Measurements from ENCODE around the gene TAC3. TPM values are rescaled to one million over a fixed set of nuclear protein-coding genes. Genes with fewer than 3 reads are reported as not detected.
"Not testable (repeated sequence)": the region's sequence is repeated elsewhere in the genome, so short reads cannot be mapped to it uniquely, and the experiment has no call there.

TAC3 gene
- total RNA-seq, 2 donors from 2014 or later: 0.50 to 1.7 TPM

DNA sequence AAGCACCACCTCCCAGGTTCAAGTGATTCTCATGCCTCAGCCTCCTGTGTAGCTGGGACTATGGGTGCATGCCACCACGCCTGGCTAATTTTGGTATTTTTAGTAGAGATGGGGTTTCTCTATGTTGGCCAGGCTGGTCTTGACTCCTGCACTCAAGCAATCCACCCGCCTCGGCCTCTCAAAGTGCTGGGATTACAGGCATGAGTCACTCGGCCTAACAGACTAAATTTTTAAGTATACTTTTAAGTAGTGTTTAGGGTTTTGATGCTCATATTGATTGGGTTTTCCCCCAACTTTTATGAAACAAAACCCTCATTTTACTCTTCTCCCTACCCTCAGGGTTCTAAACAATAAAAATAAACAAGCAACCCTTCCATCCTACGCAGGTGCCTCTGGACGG lies 28.1 kb upstream of the TAC3 start:
- Mint-ChIP-seq H3K36me3 (peaks cover 5 to 10% of the 10 kb centered on the region in 2 donors), H3K27ac (peak overlapping the region in 1 of 2 donors; percentile 48), H3K9me3 (peaks cover 0 to 4% of the 10 kb centered on the region in 2 donors)
- ATAC-seq: no peak
- no peak for DNase-seq (ENCODE audit: low spot score in 2 of 2)

DNA sequence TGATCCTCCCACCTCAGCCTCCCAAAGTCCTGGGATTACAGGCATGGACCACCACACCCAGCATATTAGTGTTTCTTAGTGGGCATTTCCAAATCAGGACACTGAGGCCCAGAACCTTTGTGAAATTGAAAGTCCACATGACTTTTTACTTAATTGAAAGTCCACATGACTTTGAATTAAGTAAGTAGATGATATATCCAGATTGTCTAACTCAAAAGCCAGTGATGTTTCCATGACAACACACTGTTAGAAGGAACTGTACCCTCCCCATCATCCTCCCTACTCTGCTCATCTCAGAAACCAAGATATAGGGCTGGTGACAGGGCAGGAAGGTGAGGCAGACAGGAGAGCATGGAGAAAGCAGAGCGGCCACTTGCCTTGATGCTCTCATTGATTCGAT lies 26.4 kb upstream of the TAC3 start:
- ATAC-seq (no peak), DNase-seq (ENCODE audit: low spot score in 2 of 2) (no peak)
- H3K9me3 Mint-ChIP-seq: peaks cover 0 to 2% of the 10 kb centered on the region in 2 donors
- H3K27ac Mint-ChIP-seq: no peak overlapping the region
- H3K36me3 Mint-ChIP-seq: peaks cover 3 to 7% of the 10 kb centered on the region in 2 donors

DNA sequence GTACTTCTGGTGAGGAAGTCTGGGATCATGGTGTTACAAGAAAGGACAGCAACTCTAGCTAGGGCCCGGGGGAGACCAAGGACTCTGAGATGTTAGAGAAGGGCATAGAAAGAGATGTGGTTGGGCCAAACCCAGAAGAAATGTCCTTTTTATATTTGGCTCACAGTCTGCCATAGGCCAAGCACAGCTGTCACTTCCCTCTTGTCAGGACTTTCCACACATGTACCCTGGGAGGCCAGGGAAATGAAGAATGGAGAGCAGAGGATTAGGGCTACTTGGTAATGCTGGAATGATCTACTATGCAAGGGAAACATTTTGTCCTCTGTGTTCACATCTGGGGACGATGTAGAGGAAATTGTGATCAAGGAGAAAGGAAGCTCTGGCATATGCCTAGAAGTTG lies 24.4 kb upstream of the TAC3 start:
- Mint-ChIP-seq H3K9me3 (no peaks in the 10 kb centered on the region), H3K36me3 (no peaks in the 10 kb centered on the region), H3K27ac (no peak overlapping the region)
- ATAC-seq (no peak), DNase-seq (ENCODE audit: low spot score in 2 of 2) (no peak)

DNA sequence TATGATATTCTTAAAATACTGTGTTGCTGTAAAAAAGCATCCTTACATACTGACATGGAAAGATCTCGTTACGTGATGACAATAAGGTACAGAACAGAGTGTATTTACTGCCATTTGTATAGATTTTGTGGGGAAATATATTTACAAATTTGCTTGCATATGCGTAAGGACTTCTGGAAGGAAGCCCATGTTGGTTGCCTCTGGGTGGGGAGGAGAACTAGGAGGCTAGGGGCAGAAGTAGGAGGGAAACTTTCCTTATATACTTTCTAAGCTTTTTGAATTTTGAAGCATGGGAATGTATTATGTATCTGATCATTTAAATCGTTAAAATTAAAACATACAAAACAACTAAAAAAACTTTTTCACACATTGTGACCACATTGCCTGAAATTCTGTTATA lies 23.9 kb upstream of the TAC3 start:
- no peaks in the 10 kb centered on the region for H3K36me3 Mint-ChIP-seq
- no peak overlapping the region for H3K27ac Mint-ChIP-seq
- ATAC-seq: no peak
- DNase-seq (ENCODE audit: low spot score in 2 of 2): no peak
- H3K9me3 Mint-ChIP-seq: no peaks in the 10 kb centered on the region

DNA sequence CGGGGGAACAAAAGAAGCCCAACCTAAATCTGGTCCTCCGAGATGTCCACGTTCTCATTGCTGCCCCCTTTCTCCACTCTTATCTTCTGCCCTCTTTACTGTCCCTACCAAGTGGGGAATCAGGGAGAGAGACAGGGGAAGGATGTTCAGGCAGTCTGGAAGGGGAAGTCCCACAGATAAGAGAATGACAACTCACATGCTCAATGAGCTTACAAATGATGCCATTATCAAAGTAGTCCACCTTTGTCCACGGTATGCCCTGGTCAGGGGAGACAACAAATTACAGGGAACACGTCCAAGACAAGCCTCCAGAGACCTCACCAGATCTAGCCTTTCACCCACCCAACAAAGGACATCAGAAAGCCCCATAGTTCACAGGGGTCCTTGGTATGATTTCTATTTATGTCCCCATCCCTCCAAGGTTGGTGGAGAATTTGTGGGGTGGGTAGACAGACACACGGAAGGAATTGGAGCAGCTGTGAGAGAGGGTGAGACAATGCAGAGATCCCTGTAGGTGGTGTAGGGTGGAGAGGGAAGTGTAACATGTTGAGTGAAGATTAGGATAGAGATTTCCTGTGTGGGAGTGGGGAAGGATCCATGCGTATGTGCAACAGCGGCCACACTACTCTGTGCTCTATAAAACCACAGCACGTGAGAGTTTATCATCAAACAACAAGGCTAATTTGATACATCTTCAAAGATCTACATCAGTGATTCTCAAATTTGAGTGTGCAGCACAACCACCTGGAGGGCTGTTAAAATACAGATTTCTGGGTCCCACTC lies 22.9 kb upstream of the TAC3 start:
- Mint-ChIP-seq H3K9me3 (no peaks in the 10 kb centered on the region), H3K27ac (no peak overlapping the region), H3K36me3 (no peaks in the 10 kb centered on the region)
- ATAC-seq: no peak
- DNase-seq (ENCODE audit: low spot score in 2 of 2): no peak

DNA sequence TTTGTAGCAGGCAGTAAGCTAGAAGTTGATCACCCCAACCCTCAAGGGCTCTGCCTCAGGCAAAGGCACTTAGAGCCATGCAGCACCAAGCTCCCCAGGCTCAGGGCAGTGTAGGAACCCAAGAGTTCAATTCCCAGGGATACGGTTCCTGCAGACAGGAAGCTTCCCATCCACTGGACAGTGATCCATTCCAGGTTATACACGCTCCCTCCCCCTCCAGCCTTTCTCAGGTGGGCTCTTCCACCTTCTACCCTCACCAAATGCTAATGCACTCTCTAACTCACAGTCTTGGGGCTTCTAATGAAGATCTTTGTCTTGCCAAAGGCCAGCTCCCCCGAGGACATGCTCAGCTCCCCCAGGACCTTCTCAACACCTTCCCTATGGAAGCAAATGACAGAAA lies 20.9 kb upstream of the TAC3 start:
- Mint-ChIP-seq H3K36me3 (no peaks in the 10 kb centered on the region), H3K27ac (no peak overlapping the region), H3K9me3 (no peaks in the 10 kb centered on the region)
- no peak for DNase-seq (ENCODE audit: low spot score in 2 of 2)
- no peak for ATAC-seq

DNA sequence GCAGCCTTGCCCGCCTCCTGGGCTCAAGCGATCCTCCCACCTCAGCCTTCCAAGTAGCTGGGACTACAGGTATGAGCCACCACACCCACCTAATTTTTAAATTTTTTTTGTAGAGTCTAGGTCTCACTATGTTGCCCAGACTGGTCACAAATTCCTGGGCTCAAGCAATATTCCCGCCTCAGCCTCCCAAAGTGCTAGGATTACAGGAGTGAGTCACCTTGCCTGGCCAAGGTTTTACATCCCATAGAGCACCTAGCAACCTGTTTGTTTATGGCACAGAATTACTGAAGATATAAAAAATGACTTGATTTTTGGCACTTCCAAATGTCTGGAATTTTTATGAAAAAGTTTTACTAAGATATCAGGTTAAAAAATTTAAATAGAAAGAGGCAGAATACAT lies 17.1 kb upstream of the TAC3 start:
- no peak overlapping the region for H3K27ac Mint-ChIP-seq
- no peak for ATAC-seq
- no peaks in the 10 kb centered on the region for H3K36me3 Mint-ChIP-seq
- no peak for DNase-seq (ENCODE audit: low spot score in 2 of 2)
- peaks cover 0 to 3% of the 10 kb centered on the region in 2 donors for H3K9me3 Mint-ChIP-seq

DNA sequence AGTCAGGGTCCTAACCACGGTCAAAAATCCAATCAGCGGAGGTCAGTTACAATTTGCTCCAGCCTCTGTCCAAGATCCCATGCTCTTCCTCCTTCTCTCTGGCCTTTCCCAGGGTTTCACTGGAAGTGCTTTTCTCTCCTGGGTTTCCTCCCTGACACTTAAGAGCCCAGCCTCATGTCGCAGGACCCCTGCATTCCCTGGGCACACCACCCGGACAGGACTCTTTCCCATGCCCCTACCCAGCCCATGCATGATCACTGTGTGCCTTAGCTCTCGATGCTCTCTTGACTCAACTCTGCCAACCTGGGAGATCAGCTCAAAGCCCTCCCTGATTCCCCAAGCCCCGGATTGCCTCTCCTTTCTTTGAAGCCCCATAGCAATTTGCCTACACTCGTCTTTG lies 15.5 kb upstream of the TAC3 start:
- Mint-ChIP-seq H3K27ac (peak overlapping the region in 1 of 2 donors; percentile 84), H3K36me3 (no peaks in the 10 kb centered on the region), H3K9me3 (peaks cover 0 to 3% of the 10 kb centered on the region in 2 donors)
- DNase-seq (ENCODE audit: low spot score in 2 of 2) (no peak), ATAC-seq (no peak)

DNA sequence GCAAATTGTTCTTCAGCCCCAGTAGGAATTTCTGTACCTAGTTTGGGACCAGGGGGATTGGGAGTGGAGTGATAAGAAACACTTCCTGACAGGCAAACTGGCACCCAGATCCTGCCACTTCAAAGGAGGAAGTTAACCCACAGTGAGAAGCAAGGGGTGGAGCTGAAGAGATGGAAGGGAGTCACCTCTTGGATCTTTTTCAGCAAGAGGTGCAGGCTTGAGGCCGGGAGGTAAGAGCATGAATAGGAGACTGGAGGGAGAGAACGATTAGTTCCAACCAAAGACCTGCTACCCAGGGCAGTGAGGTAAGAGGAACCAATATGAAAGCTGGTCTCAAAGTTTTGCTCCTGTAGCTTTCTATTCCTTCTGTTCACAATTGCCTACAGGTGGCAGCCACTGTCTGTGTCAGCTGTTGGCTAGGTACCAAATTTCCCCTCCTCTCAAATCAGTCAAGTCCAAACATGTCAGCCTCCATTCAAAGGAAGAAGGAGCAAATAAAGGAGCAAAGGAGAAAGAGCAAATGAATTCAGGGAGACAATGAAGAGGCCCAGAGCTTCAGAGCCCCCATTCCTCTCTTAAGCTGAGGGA lies 14.9 kb upstream of the TAC3 start:
- H3K36me3 Mint-ChIP-seq: no peaks in the 10 kb centered on the region
- ATAC-seq (peak; percentile 48 to 57), DNase-seq (ENCODE audit: low spot score in 2 of 2) (no peak)
- H3K27ac Mint-ChIP-seq: peak overlapping the region; percentile 5 to 84
- peaks cover 0 to 3% of the 10 kb centered on the region in 2 donors for H3K9me3 Mint-ChIP-seq

DNA sequence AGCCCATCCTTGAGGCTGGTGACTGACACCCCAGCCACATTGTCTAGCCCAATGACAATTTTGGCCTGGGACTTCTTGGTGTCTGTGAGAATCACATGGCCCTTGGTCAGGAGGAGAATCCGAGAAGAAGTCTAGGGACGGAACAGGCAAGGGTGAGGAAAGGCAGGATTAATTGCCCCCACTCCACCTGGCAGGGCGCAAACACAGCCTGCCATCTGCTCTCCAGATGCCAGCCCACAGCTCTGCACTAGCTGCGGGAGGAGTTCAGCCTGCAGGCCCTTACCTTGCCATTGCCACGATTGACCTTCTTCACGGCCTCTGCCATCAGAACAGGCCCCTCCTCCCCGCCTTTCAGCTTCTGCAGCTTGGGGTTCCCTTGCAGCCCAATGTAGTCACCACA lies 13.1 kb upstream of the TAC3 start:
- H3K36me3 Mint-ChIP-seq: no peaks in the 10 kb centered on the region
- H3K9me3 Mint-ChIP-seq: peaks cover 0 to 3% of the 10 kb centered on the region in 2 donors
- DNase-seq (ENCODE audit: low spot score in 2 of 2) (no peak), ATAC-seq (no peak)
- H3K27ac Mint-ChIP-seq: no peak overlapping the region

DNA sequence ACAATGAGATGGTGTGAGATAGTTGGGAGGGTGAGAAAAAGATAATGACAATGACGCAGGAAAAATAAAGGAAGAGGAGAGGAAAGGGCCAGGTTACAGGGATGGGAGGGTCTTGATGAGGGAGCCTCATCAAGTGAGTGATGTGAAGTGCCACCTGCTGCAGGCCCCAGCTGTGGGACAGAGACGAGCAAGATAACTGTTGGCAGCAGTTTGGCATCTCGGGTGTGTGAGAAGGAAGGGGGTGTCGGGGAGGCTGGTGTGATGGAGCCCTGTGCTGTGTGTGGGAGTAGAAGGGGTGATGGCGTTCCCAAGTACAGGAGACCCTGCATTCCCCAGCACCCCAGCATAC lies 11.4 kb upstream of the TAC3 start:
- Mint-ChIP-seq H3K9me3 (peaks cover 0 to 3% of the 10 kb centered on the region in 2 donors), H3K36me3 (no peaks in the 10 kb centered on the region), H3K27ac (peak overlapping the region; percentile 69 to 86)
- DNase-seq (ENCODE audit: low spot score in 2 of 2) (no peak), ATAC-seq (peak; percentile 37 to 66)

DNA sequence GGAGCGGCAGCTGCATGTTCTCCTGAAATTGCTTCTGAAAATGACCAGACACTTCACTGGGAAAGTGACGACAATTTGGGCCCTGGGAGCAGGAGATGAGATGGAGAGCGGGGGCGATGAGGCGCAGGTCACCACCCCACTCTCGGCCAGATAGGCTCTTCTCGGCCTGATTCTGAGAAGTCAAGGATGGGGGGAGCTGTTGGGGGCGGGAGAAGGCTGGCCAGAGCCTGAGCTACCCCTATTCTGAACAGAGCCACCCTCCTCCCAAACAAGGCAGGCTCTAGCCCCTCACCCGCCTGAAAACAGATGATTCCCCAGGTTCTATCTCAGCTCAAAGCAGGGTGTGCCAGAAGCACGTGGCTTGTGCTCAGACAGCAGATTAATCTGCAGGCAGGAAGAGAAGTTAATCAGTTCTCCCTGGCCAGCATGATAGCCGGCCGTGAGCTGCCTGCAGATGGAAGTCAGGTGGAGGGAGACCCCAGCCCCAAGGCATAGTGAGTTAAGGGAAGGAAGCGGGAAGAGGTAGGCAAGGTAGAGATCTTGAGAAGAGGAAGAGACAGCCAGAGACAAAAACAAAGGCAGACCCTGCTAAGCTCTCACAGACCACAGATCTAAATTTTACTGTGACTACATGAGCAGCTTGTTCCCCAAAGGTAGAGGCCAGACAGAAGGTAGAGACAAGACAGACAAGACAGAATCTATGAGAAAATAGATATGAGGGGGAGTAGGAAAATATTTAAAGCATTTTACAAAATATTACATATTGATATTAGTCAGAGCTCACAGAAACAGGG lies 10.9 kb upstream of the TAC3 start:
- ATAC-seq (peak; percentile 47 to 48), DNase-seq (ENCODE audit: low spot score in 2 of 2) (no peak)
- peak overlapping the region; percentile 69 to 86 for H3K27ac Mint-ChIP-seq

DNA sequence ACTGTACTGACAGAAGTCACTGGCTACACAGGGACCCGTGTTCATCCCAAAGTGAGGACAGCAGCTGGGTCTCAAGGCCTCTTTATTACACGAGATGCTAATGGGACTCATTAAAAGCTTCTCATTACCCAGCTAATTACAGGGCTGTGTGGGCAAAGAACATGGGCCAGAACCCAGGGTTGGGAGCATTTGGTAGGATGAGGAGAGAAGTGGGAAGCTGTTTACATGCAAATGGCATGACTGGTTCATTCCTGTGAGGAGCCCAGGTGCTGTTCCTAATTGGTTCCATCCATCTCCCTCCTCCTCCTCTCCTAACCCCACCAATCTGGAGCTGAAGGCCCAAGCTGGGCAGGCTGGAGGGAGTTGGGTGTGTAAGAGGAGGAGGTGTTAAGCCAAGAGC lies 8.9 kb upstream of the TAC3 start:
- ATAC-seq (no peak), DNase-seq (ENCODE audit: low spot score in 2 of 2) (no peak)

More for the DNA sequence above, 10.9 kb upstream of the TAC3 start:
- Mint-ChIP-seq H3K36me3 (no peaks in the 10 kb centered on the region), H3K9me3 (peaks cover 0 to 3% of the 10 kb centered on the region in 2 donors)

DNA sequence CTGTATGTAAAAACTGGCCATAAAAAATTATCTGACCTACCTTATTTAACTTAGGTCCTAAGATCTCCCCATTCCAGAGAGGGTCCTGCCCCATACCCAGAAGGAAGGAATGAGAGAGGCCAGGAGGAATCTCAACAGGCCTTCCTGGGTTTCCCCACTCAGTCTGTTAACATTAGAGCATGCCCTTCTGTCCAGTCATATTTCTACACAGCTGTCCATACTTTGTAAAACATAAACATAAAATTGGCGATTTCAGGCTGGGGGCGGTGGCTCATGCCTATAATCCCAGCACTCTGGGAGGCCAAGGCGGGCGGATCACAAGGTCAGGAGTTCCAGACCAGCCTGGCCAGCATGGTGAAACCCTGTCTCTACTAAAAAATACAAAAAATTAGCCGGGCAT lies 6.0 kb upstream of the TAC3 start:
- H3K36me3 Mint-ChIP-seq; H3K9me3 Mint-ChIP-seq; ATAC-seq; DNase-seq (ENCODE audit: low spot score in 2 of 2): not testable (repeated sequence)
- peak overlapping the region in 1 of 2 donors; percentile 67 for H3K27ac Mint-ChIP-seq

More for the DNA sequence above, 8.9 kb upstream of the TAC3 start:
- Mint-ChIP-seq H3K27ac (no peak overlapping the region), H3K9me3 (no peaks in the 10 kb centered on the region), H3K36me3 (no peaks in the 10 kb centered on the region)

DNA sequence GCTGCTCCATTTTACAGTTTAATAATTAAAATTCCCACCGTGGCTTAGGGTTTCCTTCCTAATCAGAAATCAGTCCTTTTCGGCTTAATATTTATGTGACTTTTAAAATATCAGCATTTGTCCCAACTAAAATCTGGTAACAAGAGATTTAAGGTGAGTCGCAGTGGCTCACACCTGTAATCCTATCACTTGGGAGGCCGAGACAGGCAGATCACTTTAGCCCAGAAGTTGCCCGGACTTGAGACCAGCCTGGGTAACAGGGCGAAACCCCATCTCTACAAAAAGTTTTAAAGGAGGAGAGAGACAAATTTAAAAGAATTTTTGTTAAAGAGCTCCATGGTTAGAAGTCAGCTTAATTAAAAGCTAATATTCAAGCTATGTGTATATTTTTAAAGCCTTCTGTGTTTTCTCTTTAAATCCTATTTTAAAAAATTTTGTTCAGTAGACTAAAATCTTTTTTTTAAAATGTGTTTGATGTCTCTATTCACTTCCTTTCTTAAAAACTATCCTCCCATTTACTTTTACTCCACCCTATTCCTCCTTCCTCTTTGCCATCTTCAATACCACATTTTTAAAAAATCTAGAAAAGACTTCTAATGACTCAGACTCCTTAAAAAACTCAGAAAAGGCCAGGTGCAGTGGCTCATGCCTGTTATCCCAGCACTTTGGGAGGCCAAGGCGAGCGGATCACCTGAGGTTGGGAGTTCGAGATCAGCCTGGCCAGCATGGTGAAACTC lies 3.8 kb upstream of the TAC3 start:
- Mint-ChIP-seq H3K9me3 (no peaks in the 10 kb centered on the region), H3K27ac (peak overlapping the region in 1 of 2 donors; percentile 22), H3K36me3 (no peaks in the 10 kb centered on the region)
- DNase-seq (ENCODE audit: low spot score in 2 of 2) (no peak), ATAC-seq (no peak)

DNA sequence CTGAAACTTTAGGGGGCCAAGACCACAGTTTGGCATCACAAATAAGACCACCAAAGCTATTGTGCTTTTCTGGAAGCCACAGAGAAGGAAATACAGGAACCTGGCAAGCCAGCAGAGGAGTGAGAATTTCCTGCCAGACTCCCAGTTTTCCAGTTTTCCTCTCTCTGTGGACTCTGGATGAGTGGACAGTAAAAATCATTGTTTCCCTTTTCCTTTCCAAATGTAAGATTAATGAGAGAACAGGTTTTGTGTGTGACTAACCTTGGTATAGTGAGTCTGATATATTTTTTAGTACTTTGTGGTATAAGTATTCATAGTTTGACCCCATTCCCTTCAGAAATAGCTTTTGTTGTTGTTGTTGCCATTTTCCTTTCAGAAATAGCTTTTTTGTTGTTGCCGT lies 2.6 kb upstream of the TAC3 start:
- no peak for ATAC-seq
- no peak for DNase-seq (ENCODE audit: low spot score in 2 of 2)
- Mint-ChIP-seq H3K9me3 (no peaks in the 10 kb centered on the region), H3K36me3 (no peaks in the 10 kb centered on the region), H3K27ac (peak overlapping the region in 1 of 2 donors; percentile 14)

DNA sequence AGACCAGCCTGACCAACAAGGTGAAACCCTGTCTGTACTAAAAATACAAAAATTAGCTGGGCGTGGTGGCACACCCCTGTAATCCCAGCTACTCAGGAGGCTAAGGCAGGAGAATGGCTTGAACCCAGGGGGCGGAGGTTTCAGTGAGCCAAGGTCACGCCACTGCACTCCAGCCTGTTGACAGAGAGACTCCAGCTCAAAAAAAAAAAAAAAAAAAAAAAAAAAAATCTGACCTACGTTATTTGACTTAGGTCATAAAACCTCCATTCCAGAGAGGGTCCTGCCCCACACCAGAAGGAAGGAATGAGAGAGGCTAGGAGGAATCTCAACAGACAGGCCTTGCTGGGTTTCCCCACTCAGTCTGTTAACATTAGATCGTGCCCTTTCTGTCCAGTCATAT lies 2.0 kb upstream of the TAC3 start:
- not testable (repeated sequence) for H3K9me3 Mint-ChIP-seq; ATAC-seq; DNase-seq (ENCODE audit: low spot score in 2 of 2); H3K27ac Mint-ChIP-seq; H3K36me3 Mint-ChIP-seq
